Body of pancreas (tissue), 4 donors: Measurements from ENCODE around the gene MRPL24.

Source experiments
- POLR2A ChIP-seq, 3 donors: fragments of 450-650 bp; IDR thresholded peaks; one replicate each; pipeline ENCODE4 v1.6.1; 2016; ENCODE audit warnings: antibody characterized with exemption in 3 of 3, mild to moderate bottlenecking in 2 of 3
- TF ChIP-seq, protein P1 (sequence below), 7 experiments: fragments of 450-650 bp in 4 of 7; fragments of 200-600 bp in 3 of 7; sonication (generic) in 3 of 7; IDR thresholded peaks; one replicate each; pipeline ENCODE4 v1.5.1; 2016 to 2019; ENCODE audit warnings: antibody characterized with exemption in 7 of 7

DNA sequence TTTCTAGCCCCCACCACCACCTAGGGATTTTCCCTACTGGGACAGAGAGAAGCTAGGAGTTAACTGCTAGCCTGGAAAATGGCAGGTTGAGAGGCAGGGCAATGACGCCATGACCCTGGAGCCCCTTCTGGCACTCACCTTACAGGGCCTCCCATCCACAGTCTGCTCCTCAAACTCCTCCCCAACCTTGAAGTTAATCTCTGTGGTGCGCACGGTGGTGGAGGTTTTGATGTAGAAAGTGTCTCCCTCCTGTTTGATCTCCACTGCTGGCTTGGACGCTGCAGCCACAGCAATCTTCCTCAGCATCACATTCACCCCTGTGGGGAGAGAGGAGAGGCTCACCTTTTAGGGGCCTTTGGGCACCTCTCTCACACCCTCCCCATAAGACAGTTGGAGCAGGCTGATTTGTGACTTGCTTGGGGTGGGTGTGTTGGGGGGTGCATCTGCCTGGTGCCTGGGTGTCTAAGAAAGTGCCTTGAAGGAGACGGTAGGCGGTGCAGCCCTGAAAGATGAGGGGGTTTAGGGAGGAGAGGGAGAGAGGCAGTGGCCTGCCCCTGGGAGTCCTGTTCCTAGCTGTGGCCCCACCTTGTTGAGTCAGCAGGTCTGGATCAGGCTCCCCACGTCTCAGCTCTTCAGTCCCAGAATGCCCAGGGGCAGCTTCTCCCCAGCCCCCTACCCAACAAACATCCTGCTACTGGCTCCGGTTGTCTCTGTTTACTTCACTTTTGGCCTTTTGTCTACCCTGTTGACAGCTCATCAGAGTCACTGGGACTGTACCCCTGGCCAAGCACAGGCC, 40.0 kb downstream of the MRPL24 start:
- TF ChIP-seq POLR2A (IDR thresholded peaks at IDR 0.05): no peak
- TF ChIP-seq, protein P1, sequence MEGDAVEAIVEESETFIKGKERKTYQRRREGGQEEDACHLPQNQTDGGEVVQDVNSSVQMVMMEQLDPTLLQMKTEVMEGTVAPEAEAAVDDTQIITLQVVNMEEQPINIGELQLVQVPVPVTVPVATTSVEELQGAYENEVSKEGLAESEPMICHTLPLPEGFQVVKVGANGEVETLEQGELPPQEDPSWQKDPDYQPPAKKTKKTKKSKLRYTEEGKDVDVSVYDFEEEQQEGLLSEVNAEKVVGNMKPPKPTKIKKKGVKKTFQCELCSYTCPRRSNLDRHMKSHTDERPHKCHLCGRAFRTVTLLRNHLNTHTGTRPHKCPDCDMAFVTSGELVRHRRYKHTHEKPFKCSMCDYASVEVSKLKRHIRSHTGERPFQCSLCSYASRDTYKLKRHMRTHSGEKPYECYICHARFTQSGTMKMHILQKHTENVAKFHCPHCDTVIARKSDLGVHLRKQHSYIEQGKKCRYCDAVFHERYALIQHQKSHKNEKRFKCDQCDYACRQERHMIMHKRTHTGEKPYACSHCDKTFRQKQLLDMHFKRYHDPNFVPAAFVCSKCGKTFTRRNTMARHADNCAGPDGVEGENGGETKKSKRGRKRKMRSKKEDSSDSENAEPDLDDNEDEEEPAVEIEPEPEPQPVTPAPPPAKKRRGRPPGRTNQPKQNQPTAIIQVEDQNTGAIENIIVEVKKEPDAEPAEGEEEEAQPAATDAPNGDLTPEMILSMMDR (IDR thresholded peaks at IDR 0.05): no peak
